GM18861 (cell line): ENCODE data around the gene DMKN.

Experiments used
- ATAC-seq: cut with Tn5 transposase; IDR thresholded peaks from one replicate; pipeline ENCODE4 v1.9.1; 2021; ENCODE audit not compliant: unreplicated experiment

The DMKN gene

DNA sequence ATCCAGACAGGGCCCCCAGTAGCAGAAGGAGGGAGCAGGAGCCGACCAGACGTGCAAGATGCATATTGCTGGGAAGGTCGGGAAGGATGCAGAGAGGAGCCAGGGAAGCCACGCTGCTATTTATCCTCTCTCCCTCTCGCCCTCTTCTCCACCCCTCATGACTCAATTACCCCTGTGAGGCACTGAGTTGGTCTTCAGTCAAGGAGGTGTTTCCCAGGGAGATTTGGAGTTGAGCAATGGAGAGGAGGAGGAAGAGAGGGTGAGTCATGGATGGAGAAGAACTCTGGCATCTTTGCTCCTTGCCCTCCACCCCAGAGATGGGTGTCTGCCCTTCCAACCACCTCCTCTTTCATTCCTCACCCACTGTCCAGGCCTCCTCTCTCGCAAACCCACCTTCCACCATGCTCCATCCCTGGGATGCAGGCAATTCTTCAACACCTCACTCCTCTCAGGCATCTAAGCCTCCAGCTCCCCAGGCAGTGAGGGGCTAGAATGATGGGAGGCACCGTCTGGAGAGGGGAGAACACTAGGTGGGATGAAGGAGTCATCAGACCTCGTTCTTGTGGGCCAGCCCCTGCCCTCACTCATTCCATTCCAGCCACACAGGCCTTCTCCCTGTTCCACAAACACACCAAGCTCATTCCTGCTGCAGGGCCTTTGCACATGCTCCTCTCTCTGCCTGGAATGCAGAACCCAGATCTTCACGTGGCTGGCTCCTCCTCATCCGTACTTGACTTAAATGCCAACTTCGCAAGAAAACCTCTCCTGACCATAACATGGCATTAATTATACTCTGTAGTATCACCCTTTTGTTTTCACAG is 15.0 kb upstream of the DMKN start, which contains the start of gene SBSN:
SBSN (minus strand) TSS at position 94 of the 821 bp plus-strand sequence; CDS start at position 64, 30 bp downstream.
- no peak for ATAC-seq

DNA sequence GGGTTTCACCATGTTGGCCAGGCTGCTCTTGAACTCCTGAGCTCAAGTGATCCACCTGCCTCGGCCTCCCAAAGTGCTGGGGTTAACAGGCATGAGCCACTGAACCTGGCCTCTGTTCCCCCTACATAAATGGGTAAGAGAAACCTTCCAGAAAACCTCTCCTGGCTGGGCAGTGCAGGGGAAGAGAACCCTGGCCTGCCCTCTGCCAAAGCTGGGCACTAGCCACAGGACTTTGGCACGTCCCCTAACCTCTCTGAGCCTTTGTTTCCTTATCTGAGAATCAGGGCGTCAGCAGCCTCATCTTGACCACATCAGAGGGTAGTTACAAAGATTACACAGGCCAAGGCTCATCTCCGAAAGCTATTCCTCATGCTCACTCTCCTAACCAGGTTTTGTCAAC is 12.4 kb upstream of the DMKN start:
- no peak for ATAC-seq

DNA sequence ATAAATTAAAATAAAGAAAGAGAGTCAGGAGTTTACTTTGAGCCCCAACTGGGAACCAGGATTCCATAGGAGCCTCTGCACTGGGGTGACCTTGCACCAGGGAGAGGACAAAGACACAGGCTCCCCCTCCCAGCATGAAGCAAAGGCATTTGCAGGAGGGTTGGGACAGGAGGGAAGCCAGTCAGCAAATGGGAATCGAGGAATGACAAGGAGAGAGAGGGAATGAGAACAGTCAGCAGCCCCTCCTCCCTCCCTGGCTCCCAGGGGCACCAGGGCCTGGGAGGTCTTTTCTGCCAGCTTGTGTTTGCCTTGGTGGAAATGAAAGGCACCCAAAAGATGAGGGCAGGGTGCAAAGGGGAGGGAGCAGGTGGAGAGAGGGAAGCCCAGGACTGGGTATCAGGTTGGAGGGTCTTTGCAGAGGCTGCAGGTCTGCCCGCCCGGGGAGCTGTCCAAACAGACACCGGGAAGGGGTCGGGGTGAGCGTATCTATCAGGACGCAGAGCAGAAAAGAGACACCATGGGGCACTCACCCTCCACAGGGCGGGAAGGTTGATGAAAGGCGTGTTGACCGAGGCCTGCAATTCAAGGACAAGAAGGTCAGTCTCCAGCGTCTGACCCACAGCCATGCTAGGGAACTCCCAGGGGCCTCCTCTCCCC is 10.9 kb upstream of the DMKN start:
- no peak for ATAC-seq

DNA sequence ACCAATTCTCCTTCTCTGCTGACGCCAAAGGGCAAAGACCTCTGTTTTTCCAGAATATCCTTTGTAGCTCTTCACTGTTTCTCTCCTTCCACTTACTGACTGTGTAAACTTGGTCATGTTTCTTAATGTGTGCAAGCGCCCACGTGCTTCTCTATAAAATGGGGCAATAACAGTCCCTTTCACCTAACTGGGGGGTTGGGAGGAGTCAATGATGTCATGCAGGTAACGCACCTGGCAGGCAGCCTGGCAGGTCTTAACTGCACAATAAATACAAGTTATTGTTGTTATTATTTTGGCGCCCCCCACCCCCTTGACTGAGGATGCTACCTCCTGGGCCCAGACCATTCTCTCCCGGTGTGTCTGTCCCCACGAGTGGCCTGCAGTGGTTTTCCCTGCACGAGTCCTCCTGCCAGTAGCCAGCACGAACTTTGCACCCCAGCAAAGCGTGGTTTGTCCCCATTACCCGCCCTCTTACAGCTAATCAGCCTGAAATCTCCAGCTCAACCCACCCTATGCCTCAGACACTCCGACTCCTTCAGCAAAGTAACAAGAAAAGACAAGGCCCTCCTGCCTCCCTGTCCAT is 9.4 kb upstream of the DMKN start:
- ATAC-seq, result no peak

DNA sequence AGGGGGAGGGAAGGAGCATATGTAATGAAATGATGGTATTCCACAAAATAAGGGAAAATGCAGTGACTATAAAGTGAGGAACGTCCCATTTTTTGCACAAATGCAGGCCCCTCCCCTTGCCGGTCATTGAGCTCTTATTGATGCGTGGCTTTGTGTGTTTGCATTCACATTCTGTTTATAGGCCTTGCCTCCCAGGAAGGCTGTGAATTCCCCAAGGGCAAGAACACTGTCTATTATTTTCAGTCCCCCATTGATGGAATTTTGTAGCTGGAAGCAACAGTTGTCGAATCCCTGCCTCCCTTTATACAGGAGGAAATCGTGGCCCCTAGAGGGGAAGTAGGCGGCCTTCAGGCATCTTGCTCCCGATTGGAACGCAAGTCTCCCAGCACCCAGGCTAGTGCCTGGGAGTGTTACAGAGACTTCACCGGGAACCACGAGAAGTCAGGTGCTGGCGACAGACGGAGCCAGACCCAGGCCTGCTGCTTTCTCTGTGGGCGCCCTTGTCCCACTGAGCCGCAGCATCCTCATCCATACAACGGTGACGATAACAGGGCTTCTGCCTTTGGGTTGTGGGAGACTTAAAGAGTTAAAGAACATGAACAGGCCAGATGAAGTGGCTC is 7.8 kb upstream of the DMKN start:
- ATAC-seq, result no peak

DNA sequence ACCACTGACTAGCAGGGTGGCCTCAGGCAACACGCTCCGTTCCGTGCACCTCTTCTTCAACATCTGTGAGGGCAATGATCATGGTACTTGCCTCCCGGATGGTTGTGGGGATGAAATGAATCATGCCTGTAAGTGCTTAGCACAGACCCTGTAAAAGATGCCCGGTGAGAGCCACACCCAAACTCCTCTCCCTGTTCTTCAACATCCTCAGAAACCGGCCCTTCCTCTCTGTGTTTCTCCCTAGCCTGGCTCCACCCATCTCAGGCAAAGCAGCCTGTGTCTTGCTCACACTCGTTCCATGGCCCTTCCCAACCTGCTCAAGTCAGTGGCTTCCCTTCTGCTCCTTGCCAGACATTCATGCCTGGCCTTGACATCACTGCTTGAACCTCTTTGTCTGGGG is 5.8 kb upstream of the DMKN start:
- ATAC-seq, result no peak

DNA sequence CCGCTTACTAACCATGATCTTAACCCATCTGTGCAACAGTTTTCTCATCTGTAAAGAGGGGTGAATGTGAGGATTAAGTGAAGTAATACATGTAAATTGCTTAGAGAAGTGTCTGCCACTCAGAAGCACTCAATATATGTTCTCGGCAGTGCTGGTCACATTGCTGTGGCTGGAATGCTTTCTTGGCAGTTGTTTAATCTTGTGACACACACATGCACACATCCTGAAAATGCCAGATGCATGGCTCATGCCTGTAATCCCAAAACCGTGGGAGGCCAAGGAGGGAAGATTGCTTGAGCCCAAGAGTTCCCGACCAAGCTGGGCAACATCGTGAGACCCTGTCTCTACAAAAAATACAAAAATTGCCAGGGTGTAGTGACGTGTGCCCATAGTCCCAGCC is 4.9 kb upstream of the DMKN start:
- no peak for ATAC-seq

DNA sequence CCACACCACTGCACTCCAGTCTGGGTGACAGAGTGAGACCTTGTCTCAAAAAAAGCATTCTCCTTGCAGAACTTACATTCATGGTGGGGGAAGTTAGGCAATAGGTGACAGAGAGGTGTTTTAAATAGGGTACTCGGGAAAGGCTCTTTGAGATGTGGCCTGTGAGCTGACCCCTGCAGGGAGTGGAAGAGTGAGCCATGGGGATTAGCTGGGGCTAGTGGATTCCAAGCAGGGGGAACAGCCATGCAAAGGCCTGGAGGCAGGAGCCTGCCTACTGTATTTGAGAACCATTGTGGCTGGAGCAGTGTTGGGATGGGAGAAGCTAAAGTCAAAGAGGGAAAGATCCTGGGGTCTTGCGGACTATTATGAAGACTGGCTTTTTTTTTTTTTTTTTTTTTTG is 3.9 kb upstream of the DMKN start:
- ATAC-seq, result no peak

DNA sequence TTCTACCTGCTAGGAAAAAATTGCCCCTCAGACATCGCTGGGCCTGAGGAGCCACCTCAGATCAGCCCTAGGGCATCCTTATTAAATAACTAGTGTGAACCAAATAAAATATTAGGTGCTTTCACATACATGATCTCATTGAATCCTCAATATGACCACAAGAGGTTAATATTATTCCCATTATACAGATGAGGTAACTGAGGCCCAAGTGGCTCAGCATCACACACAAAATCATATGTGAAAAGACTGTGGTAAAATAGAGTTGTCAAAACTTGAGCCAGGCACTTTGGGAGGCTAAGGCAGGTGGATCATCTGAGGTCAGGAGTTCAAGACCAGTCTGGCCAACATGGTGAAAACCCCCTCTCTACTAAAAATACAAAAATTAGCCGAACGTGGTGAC is 2.9 kb upstream of the DMKN start:
- no peak for ATAC-seq

DNA sequence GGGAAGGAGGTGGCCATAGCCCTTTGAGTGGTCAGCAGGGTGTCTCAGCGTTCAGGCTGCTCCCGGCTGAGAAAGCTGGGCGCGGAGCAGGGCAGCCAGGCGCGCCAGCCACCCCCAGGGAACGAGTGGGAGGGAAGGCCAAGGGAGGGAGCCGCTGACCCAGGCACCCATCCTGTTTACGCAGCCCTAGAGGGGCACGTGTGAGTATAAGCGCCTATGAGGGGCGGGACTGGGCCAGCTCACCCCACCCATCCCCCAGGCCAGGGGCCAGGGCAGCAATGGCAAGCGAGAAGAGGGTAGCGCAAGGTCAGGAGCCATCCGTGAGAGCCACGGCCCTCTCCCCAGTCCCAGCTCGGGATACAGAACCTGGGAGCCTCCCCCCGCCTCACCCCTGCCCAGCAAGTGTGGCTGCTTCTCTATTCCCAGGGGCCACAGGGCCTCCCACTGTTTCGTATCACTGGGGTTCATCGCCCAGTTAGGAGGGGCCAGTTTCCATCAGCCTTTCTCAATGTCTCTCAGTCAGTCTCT is 897 bp upstream of the DMKN start:
- ATAC-seq, result no peak

DNA sequence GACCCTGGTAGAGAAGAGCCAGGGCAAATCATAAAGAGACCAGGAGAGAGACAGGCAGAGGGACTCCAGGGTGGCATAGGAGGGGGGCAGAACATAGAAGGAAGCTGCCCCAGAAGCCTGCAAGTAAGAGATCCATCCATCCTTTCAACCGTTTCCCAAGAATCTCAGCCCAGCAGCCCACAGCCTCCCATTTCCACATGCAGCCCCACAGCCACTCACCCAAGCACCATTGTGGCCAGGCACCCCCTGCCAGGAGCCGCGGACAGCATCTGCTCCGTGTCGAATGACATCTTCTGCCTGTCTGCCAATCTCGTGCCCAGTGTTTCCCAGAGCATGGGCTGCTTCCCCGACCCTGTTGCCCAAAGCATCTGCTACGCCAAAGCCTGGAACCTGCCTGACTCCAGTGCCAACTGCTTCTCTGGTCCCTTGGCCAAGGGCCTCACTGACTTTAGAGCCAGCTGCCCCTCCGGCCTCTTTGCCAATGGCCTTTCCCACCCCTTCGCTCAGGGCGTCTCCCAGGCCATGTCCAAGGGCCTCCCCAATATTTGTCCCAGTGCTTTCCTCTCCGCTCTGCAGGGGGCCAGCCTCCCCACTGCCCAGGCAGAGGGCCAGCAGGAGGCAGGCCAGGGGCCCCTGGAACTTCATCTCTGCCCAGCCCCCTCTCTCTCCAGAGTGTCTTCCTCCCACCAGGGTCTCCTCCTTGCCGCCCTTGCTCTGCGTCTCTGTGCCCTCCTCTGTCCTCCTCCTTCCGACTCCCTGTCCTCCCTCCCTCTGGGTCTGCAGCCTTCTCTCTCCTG is 420 bp downstream of the DMKN start:
- ATAC-seq, result no peak

DNA sequence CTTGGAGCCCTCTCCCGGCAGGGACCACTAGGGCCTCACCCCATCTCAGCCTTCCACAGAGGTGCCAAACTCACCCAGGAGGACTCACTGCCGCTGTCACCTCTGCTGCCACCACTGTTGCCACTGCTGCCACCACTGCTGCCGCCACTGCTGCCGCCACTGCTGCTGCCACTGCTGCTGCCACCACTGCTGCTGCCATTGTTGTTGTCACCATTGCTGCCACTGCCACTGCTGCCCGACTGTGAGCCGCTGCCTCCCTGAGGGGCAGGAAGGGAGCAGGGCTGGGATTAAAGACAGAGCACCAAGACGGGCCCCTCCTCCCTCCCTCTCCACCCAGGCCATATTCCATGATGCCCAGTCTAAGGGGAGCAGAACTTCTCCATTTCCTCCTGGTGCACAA is 2.1 kb downstream of the DMKN start:
- no peak for ATAC-seq

DNA sequence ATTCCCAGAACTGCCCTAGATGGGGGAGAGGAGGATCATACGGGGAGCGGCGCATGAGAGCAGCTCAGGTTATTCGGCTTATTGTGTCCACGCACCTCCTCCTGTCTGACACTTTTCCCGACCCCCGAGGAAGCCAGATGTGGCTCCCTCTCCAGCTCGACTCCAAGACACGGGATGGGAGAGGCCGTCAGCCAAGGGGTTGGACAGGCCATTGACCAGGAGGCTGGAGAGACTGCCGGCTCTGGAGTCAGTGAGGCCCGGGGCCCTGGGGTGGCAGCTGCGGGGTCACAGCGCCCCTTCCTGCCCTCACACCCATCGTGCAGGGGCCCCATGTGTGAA is 2.9 kb downstream of the DMKN start:
- ATAC-seq, result no peak

DNA sequence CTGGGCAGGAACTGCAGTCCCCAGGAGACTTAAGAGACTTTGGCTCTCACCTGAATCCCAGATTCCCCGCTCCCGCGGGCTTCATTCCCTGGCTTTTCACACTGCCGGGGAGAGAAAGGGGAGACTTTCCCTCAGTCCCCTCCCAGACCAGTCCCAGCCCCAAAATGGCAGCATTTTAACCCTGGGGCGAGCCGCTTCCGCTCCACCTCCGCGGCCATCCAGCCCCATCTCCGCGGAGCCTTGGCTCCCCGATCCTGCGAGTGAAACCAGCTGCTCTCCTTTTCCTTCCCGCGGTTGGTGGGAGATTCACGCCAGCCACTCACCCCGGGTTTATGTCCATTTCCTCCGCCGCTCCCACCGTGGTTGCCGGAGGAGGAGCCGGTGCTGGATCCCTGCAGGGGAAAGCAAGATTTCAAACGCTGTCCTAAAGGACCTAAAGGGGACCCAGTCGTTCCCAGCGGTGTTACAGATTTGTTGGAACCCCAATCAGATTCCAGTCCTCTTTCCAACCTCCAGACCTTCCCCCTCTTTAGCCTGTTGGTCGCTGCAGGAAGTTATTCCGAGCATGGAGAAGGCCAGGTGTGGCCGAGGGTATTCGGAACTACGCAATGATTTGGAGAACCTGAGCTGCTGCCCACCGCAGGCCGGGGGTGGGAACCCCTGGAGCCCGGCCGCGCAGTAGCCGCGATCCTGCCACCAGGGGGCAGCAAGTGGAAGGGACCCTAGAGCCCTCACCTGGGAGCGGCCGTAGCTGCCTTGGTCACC is 3.4 kb downstream of the DMKN start:
- ATAC-seq, result no peak

DNA sequence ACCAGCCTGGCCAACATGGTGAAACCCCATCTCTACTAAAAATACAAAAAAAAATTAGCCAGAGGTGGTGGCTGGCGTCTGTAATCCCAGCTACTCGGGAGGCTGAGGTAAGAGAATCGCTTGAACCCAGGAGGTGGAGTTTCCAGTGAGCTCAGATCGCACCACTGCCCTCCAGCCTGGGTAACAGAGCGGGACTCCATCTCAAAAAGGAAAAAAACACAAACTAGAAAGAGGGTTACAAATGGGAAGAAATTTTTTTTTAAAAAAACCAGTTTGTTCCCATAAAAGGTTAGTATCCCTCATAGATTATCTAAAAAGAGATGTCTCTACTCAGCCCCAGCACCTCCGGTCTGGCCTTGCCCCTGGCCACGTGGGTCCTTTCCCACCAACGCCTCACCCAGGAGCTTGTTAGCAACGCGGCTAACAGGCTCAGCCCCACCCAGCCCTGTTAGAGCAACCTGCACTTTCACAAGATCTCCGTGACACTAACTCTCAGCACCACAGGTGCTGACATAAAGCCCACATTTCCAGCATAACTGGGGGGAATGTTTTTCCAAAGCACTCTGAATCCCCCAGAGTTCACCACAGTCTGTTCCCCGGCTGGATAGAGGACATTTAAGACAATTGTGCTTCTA is 4.3 kb downstream of the DMKN start:
- no peak for ATAC-seq

DNA sequence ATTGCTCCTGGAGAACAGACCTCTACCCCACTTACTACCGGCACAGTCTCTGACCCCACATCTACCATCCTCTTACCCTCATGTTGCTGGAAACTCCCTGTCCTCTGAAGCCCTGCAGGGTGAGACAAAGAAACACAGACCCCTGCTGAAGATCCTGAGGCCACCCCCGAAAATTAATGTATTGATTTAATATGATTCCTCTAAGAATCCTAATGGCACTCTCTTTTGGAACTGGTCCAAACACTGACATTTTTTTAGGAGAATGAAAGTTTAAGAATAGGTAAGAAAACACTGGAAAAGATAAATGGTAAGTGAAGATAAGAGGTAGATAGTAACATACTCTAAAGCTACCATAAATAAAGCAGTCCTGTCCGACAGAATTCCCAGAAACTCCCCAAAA is 5.3 kb downstream of the DMKN start:
- no peak for ATAC-seq

DNA sequence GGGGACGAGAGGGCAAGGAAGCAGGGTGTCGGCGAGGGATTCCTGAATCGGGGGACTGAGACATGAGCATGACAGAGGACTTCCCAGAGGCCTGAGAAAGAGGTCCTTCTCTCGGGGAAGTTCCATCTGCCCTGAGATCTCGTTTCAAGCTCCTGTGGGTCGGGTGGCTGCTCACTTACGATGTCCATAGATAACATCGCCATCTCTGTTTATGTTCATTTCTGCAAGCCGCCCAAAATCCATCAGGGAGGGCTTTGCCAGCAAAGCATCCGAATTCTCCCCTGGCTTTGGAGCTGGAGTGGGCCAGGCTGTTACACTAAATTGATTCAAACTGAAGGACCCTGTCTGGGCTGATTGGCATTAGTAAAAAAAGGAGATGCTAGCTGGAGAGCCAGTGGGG is 5.9 kb downstream of the DMKN start:
- ATAC-seq, result no peak

DNA sequence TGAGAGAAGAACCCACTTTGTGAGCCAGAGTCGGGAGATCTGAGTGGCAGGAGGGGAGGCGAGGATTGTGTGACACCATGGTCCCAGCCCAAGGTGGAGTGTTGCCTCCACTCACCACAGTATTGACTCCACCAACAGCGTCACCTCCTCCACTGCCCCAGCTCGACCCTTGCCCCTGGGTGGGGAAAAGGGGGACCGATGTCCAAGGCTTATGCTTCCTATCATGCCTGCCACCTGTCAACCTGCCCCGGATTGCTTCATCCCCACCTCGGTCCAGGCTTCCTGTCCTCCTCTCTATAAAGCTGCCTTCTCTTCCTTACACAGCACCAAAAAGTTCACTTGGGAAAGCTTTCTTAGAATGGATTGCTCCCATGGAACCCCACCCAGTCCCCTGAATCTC is 7.4 kb downstream of the DMKN start:
- no peak for ATAC-seq

DNA sequence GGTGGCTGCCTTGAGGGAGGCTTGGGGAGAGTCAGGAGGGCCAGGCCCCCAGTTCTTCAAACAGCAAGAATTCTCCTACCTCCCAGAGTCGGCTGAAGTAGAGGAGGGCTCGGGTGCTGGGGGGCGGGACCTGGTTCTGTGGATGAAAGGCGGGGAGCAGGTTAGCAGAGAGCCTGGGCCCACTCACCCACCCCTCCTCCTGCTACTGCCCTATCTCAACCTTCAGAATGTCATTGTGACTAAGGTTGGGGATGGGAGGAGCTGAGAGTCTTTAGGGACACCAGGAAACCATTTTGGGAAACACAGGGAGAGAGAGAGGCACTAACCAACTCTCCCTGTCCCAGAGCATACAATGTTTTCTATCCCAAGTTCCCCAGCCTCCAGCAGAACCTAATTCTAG is 10.7 kb downstream of the DMKN start:
- ATAC-seq, result no peak

DNA sequence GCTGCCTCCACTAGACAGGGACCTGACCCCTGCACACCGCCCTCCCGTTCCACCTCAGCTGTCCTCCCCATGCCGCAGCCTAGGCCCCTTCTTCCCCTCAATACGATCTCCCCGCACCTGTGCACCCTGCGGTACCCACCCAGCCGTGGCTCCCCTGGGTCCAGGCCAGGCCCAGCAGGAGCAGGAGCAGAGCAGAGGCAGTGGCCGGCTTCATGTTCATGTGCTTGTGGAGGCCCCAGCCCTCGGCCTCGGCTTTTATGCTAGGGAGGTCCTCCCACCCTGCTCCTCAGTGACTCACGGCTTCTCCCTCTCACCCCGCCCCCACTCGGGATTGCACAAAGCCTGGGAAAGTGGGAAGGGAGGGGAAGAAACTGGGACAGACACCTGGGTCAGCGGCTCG is 11.8 kb downstream of the DMKN start:
- ATAC-seq, result no peak
